K562 (cell line): ENCODE measurements around the gene SPAG9. TPM values are rescaled to one million over a fixed set of nuclear protein-coding genes. Genes with fewer than 3 reads are reported as not detected.

Experiments
- ATF6 ChIP-seq: sonication (generic); formaldehyde crosslinking; IDR thresholded peaks from 2 replicates; pipeline ENCODE4 v1.4.0; 2020; ENCODE audit warnings: mild to moderate bottlenecking, missing genetic modification reagents
- HOMEZ ChIP-seq: fragments of 250-450 bp; sonication (Bioruptor Pico); IDR thresholded peaks from 2 replicates; pipeline ENCODE4 v1.4.0; 2020; ENCODE audit warnings: mild to moderate bottlenecking, moderate library complexity
- ZSCAN32 ChIP-seq: fragments of 450-650 bp; formaldehyde crosslinking; IDR thresholded peaks from 2 replicates; pipeline ENCODE4 v1.4.0; 2020; ENCODE audit warnings: mild to moderate bottlenecking, moderate library complexity
- polyA plus RNA-seq, 8 experiments: library from polyadenylated mRNA; depleted of rRNA in 4 of 8; stranded (reverse) in 5 of 8; unstranded in 3 of 8; fragments of >200 nt; fragmentation: Nextera tagmentation in 2 of 8; fragmentation: Illumina TruSeq in 1 of 8; extraction: Ambion mirVana in 2 of 8; extraction: Trizol in 1 of 8; gene quantifications; 2 replicates each; pipeline versions ENCODE4 v1.2.1 to v1.2.3, GENCODE V29; 2011 to 2014; ENCODE audit warnings: inconsistent platforms in 1 of 8, missing spikeins in 1 of 8
- total RNA-seq, 7 experiments: library from RNA; depleted of rRNA in 6 of 7; stranded (reverse); fragments of >200 nt in 6 of 7; fragmentation: Illumina TruSeq in 2 of 7; extraction: Trizol in 2 of 7; gene quantifications; 2 replicates each; pipeline versions ENCODE4 v1.2.1 to v1.2.3, GENCODE V29; 2011 to 2021; ENCODE audit warnings: low replicate concordance in 1 of 7
- TF ChIP-seq, protein P1 (sequence below): fragments of 250-450 bp; sonication (Bioruptor Pico); IDR thresholded peaks from 2 replicates; pipeline ENCODE4 v1.5.0; 2021; ENCODE audit warnings: mild to moderate bottlenecking, moderate library complexity

SPAG9 gene
- total and polyA plus RNA-seq, 9 of the 15 experiments (the other 6 are each of a cell fraction or from before 2014, with no cell fraction given): 12.2 to 99.2 (median 58.2) TPM

DNA sequence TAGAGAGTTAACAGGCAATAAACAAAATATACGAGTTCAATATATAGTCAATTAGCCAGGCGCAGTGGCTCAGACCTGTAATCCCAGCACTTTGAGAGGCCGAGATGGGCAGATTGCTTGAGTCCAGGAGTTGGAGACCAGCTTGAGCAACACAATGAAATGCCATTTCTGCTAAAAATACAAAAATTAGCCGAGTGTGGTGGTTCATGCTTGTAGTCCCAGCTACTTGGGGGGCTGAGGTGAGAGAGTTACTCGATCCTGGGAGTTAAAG, 184.7 kb downstream of the SPAG9 start (continued):
- TF ChIP-seq, protein P1, sequence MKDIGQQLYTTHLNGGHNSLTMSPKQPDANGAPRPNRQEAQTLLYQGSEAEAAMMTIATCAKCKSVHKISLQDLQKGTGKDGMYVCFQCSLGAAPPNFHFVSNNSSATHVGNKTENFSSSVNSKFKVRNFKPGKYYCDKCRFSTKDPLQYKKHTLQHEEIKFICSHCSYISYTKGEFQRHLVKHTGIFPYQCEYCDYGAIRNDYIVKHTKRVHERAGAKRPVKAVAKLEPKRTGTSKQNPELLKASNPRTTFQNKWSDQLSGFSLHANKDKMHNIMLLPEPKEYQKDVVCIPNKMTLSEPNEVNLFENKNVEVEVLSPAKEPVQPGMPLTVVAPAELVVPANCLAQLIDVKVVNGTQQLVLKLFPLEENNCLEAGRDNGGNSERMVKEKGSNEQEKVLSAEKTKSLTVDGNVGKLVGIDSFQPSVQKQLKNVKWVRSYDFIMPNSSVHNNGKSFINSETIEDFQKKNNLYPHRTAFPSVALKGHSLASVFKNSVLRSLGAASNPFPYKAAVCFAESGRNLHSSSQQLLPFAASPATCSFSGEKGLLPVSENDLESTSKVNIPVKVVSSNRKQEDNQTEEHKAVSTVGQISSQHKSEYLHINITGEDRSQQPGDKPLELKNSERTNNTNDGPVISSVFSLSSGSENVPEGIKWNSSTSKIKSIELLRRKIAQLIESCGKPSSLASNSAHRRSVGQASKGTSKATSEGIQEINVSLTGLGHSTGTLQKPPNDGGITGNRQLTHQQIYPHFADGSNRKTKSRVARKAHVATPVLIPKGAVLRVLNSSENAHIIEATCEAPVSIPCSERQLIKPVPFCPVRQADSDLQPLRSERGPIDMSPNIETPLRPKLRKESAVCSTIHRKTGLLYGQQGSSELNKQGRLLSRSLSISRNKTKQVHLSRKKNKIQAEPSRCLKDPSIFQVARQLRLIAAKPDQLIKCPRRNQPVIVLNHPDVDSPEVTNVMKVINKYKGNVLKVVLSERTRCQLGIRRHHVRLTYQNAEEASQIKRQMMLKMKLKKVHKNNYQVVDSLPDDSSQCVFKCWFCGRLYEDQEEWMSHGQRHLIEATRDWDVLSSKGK (CRISPR knock-in tag): no peak
- TF ChIP-seq ATF6 (no peak), ZSCAN32 (no peak), HOMEZ (CRISPR knock-in tag) (no peak)
